GM12891 (cell line): ENCODE data around the gene TIAM1.

Source experiments
- PAX5 ChIP-seq: IDR thresholded peaks from 2 replicates; pipeline ENCODE4 v1.6.1; 2011; ENCODE audit warnings: low read length, moderate library complexity, mild to moderate bottlenecking; ENCODE audit not compliant: insufficient read depth, severe bottlenecking
- POLR2A ChIP-seq: IDR thresholded peaks from 2 replicates; pipeline ENCODE4 v1.6.1; 2011; ENCODE audit warnings: low read depth, low read length, control low read depth
- POLR2AphosphoS5 ChIP-seq: IDR thresholded peaks from 2 replicates; pipeline ENCODE4 v1.6.1; 2011; ENCODE audit warnings: low read depth, low read length, control low read depth
- POU2F2 ChIP-seq: IDR thresholded peaks from 2 replicates; pipeline ENCODE4 v1.6.1; 2011; ENCODE audit warnings: low read depth, mild to moderate bottlenecking, control low read depth, low read length, moderate library complexity
- SPI1 ChIP-seq: IDR thresholded peaks from 2 replicates; pipeline ENCODE4 v1.6.1; 2011; ENCODE audit warnings: low read depth, low read length, control low read depth
- TAF1 ChIP-seq: IDR thresholded peaks from 2 replicates; pipeline ENCODE4 v1.6.1; 2011; ENCODE audit warnings: low read depth, low read length, control low read depth

DNA sequence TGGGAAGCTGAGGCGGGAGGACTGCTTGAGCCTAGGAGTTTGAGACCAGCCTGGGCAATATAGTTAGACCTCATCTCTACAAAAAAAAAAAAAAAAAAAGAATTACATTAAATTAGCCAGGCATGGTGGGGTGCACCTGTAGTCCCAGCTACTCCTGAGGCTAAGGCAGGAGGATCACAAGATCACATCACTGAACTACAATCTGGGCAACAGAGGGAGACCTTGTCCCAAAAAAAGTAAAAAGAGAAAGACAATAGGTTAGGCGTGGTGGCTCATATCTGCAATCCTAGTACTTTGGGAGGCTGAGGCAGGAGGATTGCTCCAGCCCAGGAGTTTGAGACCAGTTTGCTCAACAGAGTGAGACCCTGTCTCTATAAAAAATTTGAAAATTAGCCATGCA lies 130.3 kb downstream of the TIAM1 start:
- TF ChIP-seq POLR2A (no peak), POLR2AphosphoS5 (no peak), POU2F2 (no peak), TAF1 (no peak), PAX5 (no peak), SPI1 (no peak)
